CD1c-positive myeloid dendritic cell (primary cell): ENCODE data around the gene PNPLA2.
A peak's percentile ranks its signal among the peaks of the same experiment; 100 is the strongest.

Source experiments
- DNase-seq: peaks from one replicate; pipeline ENCODE4 v3.0.0-alpha.2; 2016; ENCODE audit errors: extremely low spot score

PNPLA2 gene

DNA sequence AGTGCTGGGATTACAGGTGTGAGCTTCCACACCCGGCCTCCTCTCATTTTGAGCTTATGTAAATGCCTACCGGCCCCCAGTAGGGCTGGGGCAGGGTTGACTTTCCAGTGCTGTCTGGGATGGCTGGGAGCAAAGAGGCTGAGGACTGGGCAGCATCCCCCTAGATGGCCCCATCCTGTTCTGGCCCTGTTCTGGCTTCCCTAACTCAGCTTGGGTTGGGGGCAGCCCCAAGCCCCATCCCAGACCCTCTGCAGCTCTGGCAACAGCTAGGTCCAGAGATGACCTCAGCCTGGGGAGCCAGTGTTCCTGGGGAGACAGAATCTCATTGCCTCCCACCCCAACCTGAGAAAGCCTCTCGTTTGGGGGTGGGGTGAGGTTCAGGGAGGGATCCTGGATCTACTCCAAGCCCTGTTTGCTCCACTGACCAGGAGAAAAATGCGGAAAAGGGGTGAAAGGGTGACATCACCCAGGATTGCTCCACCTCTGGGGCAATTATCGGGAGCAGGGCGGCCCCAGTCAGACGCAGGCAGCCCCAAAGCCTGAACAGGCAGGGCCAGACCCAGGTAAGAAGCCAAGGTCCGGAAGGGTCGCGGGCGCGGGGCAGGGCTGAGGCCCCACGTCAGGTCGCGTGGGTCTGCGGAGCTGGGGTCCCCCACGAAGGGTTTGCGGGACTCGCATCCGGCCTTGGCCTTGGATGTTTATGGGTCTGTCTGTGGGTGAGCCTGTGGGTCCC lies at the start of gene PNPLA2:
PNPLA2 (plus strand) TSS at position 519 of the 733 bp plus-strand sequence. CDS start 805 bp downstream, outside the sequence.
- peak; percentile 24 for DNase-seq

DNA sequence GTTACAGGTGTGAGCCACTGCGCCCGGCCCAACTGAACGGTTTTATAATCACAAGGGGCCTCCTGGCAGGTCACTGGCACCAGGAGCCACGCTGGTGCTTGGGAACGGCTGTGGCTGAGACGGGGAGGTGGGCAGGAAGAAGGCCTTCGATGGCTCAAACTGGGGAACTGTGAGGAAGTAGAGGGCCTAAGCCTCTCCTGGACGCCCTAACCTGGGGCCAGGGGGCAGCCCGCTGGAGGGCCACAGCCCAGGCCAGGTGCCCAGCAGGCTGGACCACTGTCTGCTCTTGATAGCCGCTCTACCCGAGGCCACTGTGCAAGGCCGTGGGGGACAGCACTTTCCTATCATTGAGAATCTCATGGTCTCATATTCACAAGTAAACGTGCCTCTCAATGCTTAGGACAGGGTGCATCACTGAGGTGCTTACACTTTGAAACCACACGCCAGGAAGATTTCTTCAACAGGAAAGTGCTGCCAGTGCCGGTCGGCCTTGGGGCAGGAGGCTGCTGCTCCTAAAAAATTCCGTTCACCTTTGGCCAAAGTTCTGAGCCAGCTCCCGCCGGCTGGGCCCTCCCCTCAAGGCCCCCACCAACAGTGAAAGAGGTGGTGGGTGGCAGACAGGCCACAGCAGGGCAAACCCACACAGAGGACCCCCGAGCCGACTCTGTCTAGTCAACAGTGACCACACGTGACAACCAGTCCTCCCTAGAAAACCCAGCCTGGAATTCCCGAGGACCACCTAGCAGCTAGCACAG lies 48.6 kb upstream of the PNPLA2 start:
- DNase-seq, result no peak

GRCh38 chr11:770642-771616 lies 47.8 kb upstream of the PNPLA2 start:
- DNase-seq, result no peak

GRCh38 chr11:771617-772204 lies 47.0 kb upstream of the PNPLA2 start:
- DNase-seq, result no peak

- DNase-seq, result no peak
Observed at GRCh38 chr11:772429-773390, 46.0 kb upstream of the PNPLA2 start.

DNA sequence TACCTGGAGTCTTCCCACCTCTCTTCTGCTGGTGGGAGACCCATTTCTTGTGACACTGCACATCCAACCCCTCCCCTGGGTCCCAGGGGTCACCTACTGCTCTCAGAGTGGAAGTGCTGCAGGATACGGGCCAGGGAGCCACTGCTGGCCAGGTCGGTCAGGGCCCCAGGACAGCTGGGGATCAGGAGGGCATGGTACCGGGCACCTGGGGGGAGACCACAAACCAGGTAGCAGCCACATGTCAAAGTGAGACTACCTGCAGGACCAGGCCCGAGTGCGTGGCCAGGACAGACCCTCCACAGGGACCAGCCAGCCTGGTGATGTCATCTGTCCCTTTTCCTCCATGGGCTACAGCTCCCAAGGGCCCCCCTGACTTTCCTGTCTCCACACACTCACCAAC lies 45.3 kb upstream of the PNPLA2 start:
- DNase-seq, result no peak

- DNase-seq, result no peak
Observed at GRCh38 chr11:773830-774229, 44.9 kb upstream of the PNPLA2 start.

DNA sequence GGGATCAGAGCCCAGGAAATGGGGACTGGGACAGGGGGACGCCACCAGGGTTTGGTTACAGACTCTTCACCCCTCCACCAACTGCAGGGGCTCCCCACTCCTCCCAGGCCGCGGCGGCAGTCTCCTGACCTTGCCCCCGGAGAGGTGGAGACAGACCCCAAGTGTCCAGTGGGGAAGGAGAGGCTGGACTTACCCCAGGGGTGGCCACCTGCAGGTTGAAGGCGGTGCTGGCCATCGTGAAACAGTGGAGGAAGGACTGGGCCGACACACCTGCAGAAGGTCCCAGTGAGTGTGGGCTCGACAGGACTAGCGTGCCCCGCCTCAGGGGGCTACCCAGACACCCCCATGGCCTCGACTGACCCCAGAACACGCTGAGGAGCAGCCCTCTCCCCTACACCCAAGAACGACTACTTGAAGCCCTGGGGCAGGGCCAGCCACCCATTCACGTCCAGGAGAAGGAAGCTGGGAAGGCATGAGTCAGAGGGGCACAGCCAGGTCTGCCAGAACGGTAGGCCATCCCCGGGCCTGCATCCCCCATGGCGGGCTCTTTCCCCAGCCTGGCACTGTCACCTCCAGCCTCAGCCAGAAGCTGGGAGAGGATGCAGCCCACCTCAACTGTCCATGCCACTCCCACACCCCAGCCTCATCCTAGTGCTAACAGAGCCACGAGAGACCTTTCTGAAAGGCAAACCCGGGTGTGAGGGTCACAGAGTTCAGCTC lies 43.7 kb upstream of the PNPLA2 start:
- DNase-seq, result no peak

DNA sequence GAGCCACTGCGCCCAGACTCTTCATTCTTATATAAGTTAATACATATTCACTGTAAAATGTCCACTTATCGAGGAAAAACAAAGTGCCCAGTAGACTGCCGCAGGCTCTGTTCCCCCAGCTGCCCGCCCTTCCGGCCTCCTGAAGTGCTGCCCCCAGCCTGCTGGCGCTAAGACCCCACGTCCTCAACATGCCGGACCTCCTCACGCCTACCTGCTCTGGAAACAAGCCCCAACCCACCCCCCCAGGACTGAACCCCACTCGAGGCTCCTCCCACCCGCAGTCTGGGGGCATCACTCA lies 42.5 kb upstream of the PNPLA2 start:
- DNase-seq, result no peak

DNA sequence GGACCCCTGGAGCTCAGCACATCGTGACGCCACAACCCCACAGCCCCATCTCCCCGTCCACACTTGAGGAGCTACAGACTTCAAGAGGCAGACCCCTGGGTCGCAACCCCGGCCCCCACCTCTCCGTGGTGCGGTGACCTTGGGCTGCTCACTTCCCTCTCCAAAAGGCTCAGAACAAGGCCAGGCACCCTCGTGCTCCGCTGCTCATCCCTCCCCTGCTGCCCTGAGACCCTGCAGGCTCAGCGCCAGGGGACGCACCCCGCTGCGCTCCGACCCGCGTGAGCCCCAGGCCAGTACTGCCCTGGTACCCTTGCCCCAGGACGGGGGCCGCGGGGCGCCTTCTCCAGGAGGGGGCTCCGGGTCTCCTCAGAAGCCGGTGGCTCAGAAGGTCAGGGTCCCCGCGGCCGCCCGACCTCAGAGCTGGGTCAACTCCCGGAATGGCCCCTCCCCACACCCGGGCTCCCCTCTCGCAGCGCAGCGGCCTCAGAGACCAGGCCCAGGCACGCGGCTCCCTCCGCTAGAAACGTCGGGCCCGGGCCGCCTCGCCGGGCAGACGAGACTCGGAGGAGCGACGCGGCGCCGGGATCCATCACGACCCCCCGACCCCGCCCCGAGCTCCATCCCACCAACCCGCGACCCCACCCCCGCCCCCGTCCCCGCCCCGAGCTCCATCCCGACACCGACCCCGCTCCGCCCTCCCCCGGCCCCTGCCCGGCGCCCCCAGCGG lies 42.0 kb upstream of the PNPLA2 start:
- DNase-seq, result peak; percentile 37

GRCh38 chr11:777288-778255 lies 41.1 kb upstream of the PNPLA2 start, which contains the start of gene GATD1:
GATD1 (minus strand) TSS chr11:777487; CDS start chr11:777462, 25 bp downstream.
- peak; percentile 96 for DNase-seq

DNA sequence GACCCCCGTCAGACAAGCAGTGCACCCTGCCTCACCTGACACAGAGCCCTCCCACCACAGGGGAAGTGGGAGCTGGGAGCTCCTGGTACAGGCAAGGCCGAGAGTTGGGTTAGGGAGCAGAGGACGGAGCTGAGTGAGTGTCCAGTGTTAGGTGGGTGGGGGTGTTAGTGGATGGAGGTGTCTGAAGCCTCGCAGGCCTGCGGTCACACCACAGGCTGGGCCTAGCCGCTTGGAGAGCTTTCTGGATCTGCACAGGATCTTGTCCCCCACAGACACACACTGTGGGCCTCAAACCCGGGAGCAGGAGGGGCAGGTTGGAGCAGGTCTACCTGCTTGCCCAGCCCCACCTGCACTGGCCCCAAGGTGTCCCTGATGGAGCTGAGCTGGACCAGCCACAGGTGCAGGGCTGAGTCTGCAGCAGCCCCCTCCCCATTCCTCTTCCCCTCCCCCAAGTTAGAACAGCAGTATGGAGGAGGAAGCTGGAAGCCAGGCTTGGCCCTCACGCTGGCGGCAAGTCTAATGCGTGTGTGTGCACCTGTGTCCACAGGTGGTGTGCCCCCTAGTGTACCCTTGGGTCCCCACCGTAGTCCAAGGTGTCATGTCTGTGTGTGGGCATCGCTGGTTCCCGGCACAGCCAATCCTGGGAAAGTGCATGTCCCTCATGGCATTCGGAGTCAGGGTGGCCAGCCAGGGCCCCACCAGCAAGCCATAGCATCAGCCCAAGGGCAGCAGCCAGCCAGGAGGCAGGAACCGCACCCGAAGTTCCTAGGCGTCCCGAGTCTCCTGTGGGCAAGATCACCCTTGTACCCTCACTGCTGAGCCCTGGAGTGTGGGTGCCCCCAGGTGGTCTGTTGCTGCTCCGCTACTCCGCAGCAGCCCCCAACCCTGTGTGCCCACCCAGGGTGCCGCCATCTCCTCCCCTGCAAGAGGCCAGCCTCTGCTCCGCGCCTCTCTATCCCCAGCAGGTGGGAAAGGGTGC lies 39.4 kb upstream of the PNPLA2 start:
- no peak for DNase-seq

DNA sequence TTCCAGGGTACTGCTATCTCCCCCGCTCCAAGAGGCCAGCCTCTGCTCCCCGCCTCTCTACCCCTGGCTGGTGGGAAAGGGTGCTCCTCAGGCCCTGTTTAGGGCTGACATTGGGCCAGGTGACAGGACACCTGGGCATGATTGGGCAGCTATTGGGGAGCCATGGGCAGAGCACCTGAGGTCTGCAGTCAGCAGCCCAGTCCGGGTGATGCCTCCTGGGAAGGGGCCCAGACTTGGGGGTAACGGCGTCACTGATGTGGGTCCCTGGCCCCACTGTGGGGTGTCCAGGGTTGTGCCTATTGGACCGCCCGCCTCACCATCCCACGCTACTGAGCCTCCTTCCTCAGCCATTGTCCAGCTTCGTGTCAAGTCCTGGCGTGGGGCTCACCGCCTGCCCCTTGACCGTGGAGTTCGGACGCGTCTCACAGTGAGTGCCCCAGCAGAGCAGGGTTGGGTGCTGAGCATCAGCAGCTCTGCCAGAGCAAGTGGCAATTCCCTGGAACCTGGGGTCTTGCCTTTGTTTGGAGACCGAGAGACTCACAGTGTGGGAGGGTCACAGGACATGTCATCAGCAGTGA lies 38.7 kb upstream of the PNPLA2 start:
- DNase-seq, result no peak

DNA sequence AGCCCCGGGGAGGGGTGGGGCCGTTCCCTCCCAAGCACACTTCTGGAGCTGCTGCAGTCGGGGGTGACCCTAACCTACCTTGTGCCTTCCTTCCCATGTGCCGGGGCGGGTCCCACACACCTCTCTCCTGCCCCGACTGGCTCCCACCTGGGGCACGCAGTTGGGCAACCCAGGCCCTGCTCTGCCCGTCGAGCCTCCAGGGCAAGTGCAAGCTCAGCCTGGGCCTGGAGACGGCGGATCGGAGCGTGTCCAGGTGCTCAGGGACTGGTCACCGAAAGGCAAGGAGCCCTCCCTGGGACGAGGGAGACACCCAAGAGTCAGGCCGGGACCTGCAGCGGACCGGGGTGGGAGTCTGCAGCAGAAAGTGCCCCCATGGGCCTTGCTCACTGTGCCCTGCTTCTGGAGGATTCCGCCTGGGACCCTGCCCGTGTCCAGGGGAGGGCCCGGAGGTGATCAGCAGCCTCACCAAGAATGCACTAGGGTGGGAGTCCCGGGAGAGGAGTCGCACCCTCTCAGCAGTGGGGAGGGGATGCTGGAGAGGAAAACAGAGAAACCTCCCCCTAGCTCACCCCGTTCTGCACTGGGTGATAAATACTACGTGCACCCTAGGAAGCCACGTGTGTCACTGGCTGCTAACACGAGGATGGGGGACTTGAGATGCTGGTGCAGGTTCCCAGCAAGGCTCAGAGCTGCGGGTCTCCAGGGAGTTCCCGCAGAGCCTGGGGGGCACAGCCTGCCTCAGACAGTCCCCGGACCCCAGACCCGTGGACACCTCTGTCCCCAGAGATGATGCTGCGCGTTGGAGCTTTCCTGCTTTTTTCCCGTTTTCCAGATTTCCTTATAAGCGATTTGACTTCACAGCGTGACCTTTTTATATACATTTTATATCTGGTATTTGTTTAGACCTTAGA lies 36.2 kb upstream of the PNPLA2 start:
- DNase-seq, result no peak

DNA sequence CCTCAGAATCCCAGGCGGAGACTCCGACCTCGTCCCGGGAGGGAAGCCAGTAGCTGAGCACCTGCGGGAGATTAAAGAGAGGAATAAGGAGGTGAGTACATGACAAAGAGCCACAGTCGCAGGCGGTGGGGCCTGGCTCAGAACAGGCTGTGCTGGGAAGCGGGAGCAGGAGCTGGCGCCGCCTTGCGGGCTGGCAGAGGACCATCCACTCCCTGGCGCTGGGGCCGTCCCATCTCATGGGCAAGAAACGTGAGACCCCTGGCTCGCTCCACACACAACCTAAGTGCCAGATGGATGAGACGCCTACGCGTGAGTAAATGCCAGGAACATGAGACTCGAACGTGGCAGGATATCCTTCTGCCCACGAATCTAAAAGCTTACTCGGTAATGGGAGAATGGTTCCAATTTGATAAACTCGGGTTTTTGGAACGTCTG lies 35.1 kb upstream of the PNPLA2 start:
- no peak for DNase-seq
